HG03520 (cell line): ENCODE results near the gene PPP1R10.
"Not testable (repeated sequence)": the region's sequence is repeated elsewhere in the genome, so short reads cannot be mapped to it uniquely, and the experiment has no call there.

Experiments used
- ATAC-seq: cut with Tn5 transposase; IDR thresholded peaks from one replicate; pipeline ENCODE4 v1.9.1; 2021; ENCODE audit warnings: mild to moderate bottlenecking, moderate library complexity; ENCODE audit not compliant: unreplicated experiment

PPP1R10 gene

GRCh38 chr6:30599625-30600324 is 17.3 kb downstream of the PPP1R10 start:
- no peak for ATAC-seq

GRCh38 chr6:30598912-30599624 is 18.0 kb downstream of the PPP1R10 start:
- ATAC-seq = no peak

GRCh38 chr6:30597315-30598144 is 19.5 kb downstream of the PPP1R10 start:
- not testable (repeated sequence) for ATAC-seq

- ATAC-seq = no peak
These were observed 24.8 kb downstream of the PPP1R10 start for GRCh38 chr6:30592287-30592686.

- no peak for ATAC-seq
These were observed 26.0 kb downstream of the PPP1R10 start for GRCh38 chr6:30591008-30591407.

- ATAC-seq = no peak
These were observed 26.5 kb downstream of the PPP1R10 start for GRCh38 chr6:30590509-30590908.

GRCh38 chr6:30589754-30590358 is 27.2 kb downstream of the PPP1R10 start:
- ATAC-seq = no peak

GRCh38 chr6:30583921-30584320 is 33.1 kb downstream of the PPP1R10 start:
- no peak for ATAC-seq

- ATAC-seq = no peak
These were observed 39.0 kb downstream of the PPP1R10 start for GRCh38 chr6:30578051-30578450.

GRCh38 chr6:30573113-30573512 is 43.9 kb downstream of the PPP1R10 start:
- ATAC-seq = no peak

- ATAC-seq = no peak
These were observed 44.9 kb downstream of the PPP1R10 start for GRCh38 chr6:30572148-30572547.

GRCh38 chr6:30571762-30572082 is 45.3 kb downstream of the PPP1R10 start:
- ATAC-seq = no peak

- peak; percentile 90 for ATAC-seq
These were observed 45.8 kb downstream of the PPP1R10 start, which contains the start of gene ABCF1 for GRCh38 chr6:30571075-30571761. Gene ABCF1, plus strand, starts transcription at chr6:30571442. Its CDS starts 46 bp downstream, at chr6:30571488.

GRCh38 chr6:30570740-30571074 is 46.3 kb downstream of the PPP1R10 start:
- ATAC-seq = peak; percentile 16

GRCh38 chr6:30570263-30570662 is 46.8 kb downstream of the PPP1R10 start:
- no peak for ATAC-seq

GRCh38 chr6:30568245-30568644 is 48.8 kb downstream of the PPP1R10 start:
- no peak for ATAC-seq

GRCh38 chr6:30565772-30566171 is 51.3 kb downstream of the PPP1R10 start:
- no peak for ATAC-seq

- ATAC-seq = no peak
These were observed 52.9 kb downstream of the PPP1R10 start for GRCh38 chr6:30564114-30564513.

GRCh38 chr6:30562470-30563425 is 54.3 kb downstream of the PPP1R10 start:
- no peak for ATAC-seq

GRCh38 chr6:30560930-30561329 is 56.1 kb downstream of the PPP1R10 start:
- ATAC-seq = no peak
